ENCODE data around the gene KIAA1549. TPM values are rescaled to one million over a fixed set of nuclear protein-coding genes. Genes with fewer than 3 reads are reported as not detected.

KIAA1549 gene
- total and polyA plus RNA-seq, 11 donors, result 0.91 to 4.8 (median 2.0) TPM

- TF ChIP-seq POLR2A (IDR thresholded peaks at IDR 0.05), result no peak
- TF ChIP-seq CTCF (IDR thresholded peaks at IDR 0.05), result no peak
- DNase-seq (no peak), ATAC-seq (no peak)
- 67 to 73% (median 68%) methylated on average over 2 of the region's 2 CpGs for WGBS, 4 donors
- Histone ChIP-seq H3K27me3 (no peaks in the 10 kb centered on the region), H3K27ac (no peak overlapping the region), H3K4me1 (no peaks in the 10 kb centered on the region), H3K9me3 (peaks cover 0 to 5% (median 0%) of the 10 kb centered on the region in 12 donors), H3K36me3 (peaks cover 0 to 7% (median 0%) of the 10 kb centered on the region in 9 donors), H3K4me3 (no peak overlapping the region)
- intact Hi-C loops (cut with DNase I), result no loop called here
Measured at GRCh38 chr7:138913783-138914182, 67.4 kb downstream of the KIAA1549 start.

DNA sequence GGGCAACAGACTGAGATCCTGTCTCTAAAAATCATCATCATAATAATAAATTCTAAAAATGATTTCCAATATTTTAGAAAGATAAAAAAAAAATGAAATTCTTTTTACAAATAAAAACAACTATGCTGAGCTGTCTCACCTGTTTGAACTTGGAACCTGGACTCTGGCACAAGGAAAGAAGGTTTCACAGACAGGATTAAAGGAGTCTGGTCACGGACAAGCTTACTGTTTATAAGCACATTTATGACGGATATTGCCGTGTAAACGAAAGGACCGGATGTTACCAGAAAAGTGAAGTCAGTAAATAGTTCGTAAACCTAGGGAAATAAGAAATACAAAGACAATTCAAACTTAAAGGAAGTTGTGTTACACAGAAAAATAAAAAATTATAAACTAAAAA lies 70.2 kb downstream of the KIAA1549 start:
- intact Hi-C loops (cut with DNase I), result no loop called here
- DNase-seq (no peak), ATAC-seq (no peak)
- Histone ChIP-seq H3K4me3 (no peak overlapping the region), H3K27ac (no peak overlapping the region), H3K4me1 (no peaks in the 10 kb centered on the region), H3K27me3 (no peaks in the 10 kb centered on the region), H3K36me3 (no peaks in the 10 kb centered on the region), H3K9me3 (peaks cover 0 to 5% (median 0%) of the 10 kb centered on the region in 12 donors)
- 78 to 96% (median 84%) methylated on average over 6 of the region's 6 CpGs for WGBS, 4 donors
- TF ChIP-seq POLR2A (IDR thresholded peaks at IDR 0.05) (no peak), CTCF (IDR thresholded peaks at IDR 0.05) (no peak)

GRCh38 chr7:138907850-138908249 lies 73.3 kb downstream of the KIAA1549 start:
- Histone ChIP-seq H3K27ac (no peak overlapping the region), H3K27me3 (no peaks in the 10 kb centered on the region), H3K36me3 (peaks cover 0 to 5% (median 0%) of the 10 kb centered on the region in 9 donors), H3K9me3 (peaks cover 0 to 2% (median 0%) of the 10 kb centered on the region in 12 donors), H3K4me3 (no peak overlapping the region), H3K4me1 (no peaks in the 10 kb centered on the region)
- ATAC-seq (no peak), DNase-seq (no peak)
- 68 to 77% (median 70%) methylated on average over 8 of the region's 8 CpGs for WGBS, 4 donors
- no peak for TF ChIP-seq POLR2A (IDR thresholded peaks at IDR 0.05)
- TF ChIP-seq CTCF (IDR thresholded peaks at IDR 0.05), result no peak
- intact Hi-C loops (cut with DNase I), result no loop called here

- 59 to 76% (median 68%) methylated on average over 5 of the region's 5 CpGs for WGBS, 4 donors
- TF ChIP-seq CTCF (IDR thresholded peaks at IDR 0.05), result no peak
- TF ChIP-seq POLR2A (IDR thresholded peaks at IDR 0.05), result no peak
- H3K27ac ChIP-seq, result no peak overlapping the region
- no peaks in the 10 kb centered on the region for H3K27me3 ChIP-seq
- ATAC-seq (peak in 2 of 4 donors; percentile 20 to 27), DNase-seq (no peak)
- no peaks in the 10 kb centered on the region for H3K9me3 ChIP-seq
- intact Hi-C loops (cut with DNase I), result no loop called here
- H3K4me3 ChIP-seq, result no peak overlapping the region
- H3K4me1 ChIP-seq, result no peaks in the 10 kb centered on the region
- H3K36me3 ChIP-seq, result peaks cover 0 to 6% (median 0%) of the 10 kb centered on the region in 9 donors
Measured at GRCh38 chr7:138907201-138907847, 73.9 kb downstream of the KIAA1549 start.
